ENCODE data around the gene NECAP2.
"Not testable (repeated sequence)": the region's sequence is repeated elsewhere in the genome, so short reads cannot be mapped to it uniquely, and the experiment has no call there.

Gene NECAP2

GRCh38 chr1:16462773-16463330, 22.3 kb downstream of the NECAP2 start:
- no peak for FAIRE-seq

GRCh38 chr1:16464917-16465625, 24.5 kb downstream of the NECAP2 start:
- no peak for FAIRE-seq

GRCh38 chr1:16468558-16468957, 28.0 kb downstream of the NECAP2 start:
- FAIRE-seq, result no peak

GRCh38 chr1:16474166-16474800, 33.8 kb downstream of the NECAP2 start:
- no peak for FAIRE-seq

GRCh38 chr1:16474891-16475290, 34.4 kb downstream of the NECAP2 start:
- not testable (repeated sequence) for FAIRE-seq

GRCh38 chr1:16475771-16476770, 35.5 kb downstream of the NECAP2 start:
- FAIRE-seq, result not testable (repeated sequence)

- no peak for FAIRE-seq
Observed at GRCh38 chr1:16478091-16478490, 37.6 kb downstream of the NECAP2 start.

GRCh38 chr1:16483146-16483545, 42.6 kb downstream of the NECAP2 start:
- FAIRE-seq, result not testable (repeated sequence)

- FAIRE-seq, result not testable (repeated sequence)
Observed at GRCh38 chr1:16483639-16484500, 43.3 kb downstream of the NECAP2 start.

GRCh38 chr1:16484501-16484835, 43.9 kb downstream of the NECAP2 start:
- no peak for FAIRE-seq

GRCh38 chr1:16484931-16485330, 44.4 kb downstream of the NECAP2 start:
- no peak for FAIRE-seq

GRCh38 chr1:16486316-16486715, 45.8 kb downstream of the NECAP2 start:
- not testable (repeated sequence) for FAIRE-seq

- not testable (repeated sequence) for FAIRE-seq
Observed at GRCh38 chr1:16487011-16487410, 46.5 kb downstream of the NECAP2 start.

- not testable (repeated sequence) for FAIRE-seq
Observed at GRCh38 chr1:16489195-16489880, 48.8 kb downstream of the NECAP2 start.

- FAIRE-seq, result no peak
Observed at GRCh38 chr1:16491056-16491675, 50.6 kb downstream of the NECAP2 start.

GRCh38 chr1:16492937-16493336, 52.4 kb downstream of the NECAP2 start:
- FAIRE-seq, result not testable (repeated sequence)

- FAIRE-seq, result not testable (repeated sequence)
Observed at GRCh38 chr1:16493731-16494130, 53.2 kb downstream of the NECAP2 start.

GRCh38 chr1:16497474-16497904, 57.0 kb downstream of the NECAP2 start:
- not testable (repeated sequence) for FAIRE-seq

GRCh38 chr1:16498047-16498446, 57.5 kb downstream of the NECAP2 start:
- FAIRE-seq, result not testable (repeated sequence)

- no peak for FAIRE-seq
Observed at GRCh38 chr1:16498573-16499413, 58.3 kb downstream of the NECAP2 start.

All from colon (tissue), 2 donors.